Bronchial epithelial cell (primary cell): ENCODE results near the gene RAB41. TPM values are rescaled to one million over a fixed set of nuclear protein-coding genes. Genes with fewer than 3 reads are reported as not detected.

ENCODE experiments used
- DNase-seq: peaks from one replicate; pipeline ENCODE4 v3.0.0-alpha.2; 2010; ENCODE audit warnings: low read depth
- FAIRE-seq: peaks from 2 replicates; lab custom pipeline; 2011; peaks lifted over from hg19 to GRCh38; lab: Jason Lieb, UNC
- H3K27me3 ChIP-seq: 2 replicates; pipeline ENCODE4 v1.5.1; 2011; ENCODE audit warnings: low read length; ENCODE audit not compliant: control insufficient read depth, insufficient read depth
- H3K36me3 ChIP-seq: 2 replicates; pipeline ENCODE4 v1.5.1; 2011; ENCODE audit warnings: low read length; ENCODE audit not compliant: control insufficient read depth, insufficient read depth
- H3K4me3 ChIP-seq: 2 replicates; pipeline ENCODE4 v1.5.1; 2011; ENCODE audit warnings: mild to moderate bottlenecking, low read depth, low read length, control low read depth
- CTCF ChIP-seq: IDR thresholded peaks from 2 replicates; pipeline ENCODE4 v1.5.1; 2011; ENCODE audit warnings: mild to moderate bottlenecking, moderate library complexity, low read length, control low read depth, inconsistent platforms; ENCODE audit not compliant: insufficient read depth, severe bottlenecking
- total RNA-seq: library from RNA; depleted of rRNA; stranded (reverse); fragments of >200 nt; gene quantifications from 2 replicates; pipeline ENCODE4 v1.2.1, GENCODE V29; 2014

RAB41 gene
- total RNA-seq, 1 donor from 2014 or later, result not detected

- no peaks in the 10 kb centered on the region for H3K36me3 ChIP-seq
- FAIRE-seq, result no peak
- TF ChIP-seq CTCF, result no peak
- no peaks in the 10 kb centered on the region for H3K27me3 ChIP-seq
- DNase-seq, result no peak
- H3K4me3 ChIP-seq, result no peak overlapping the region
These were observed 34.7 kb upstream of the RAB41 start for GRCh38 chrX:70247252-70247651.

- DNase-seq (no peak), FAIRE-seq (no peak)
- TF ChIP-seq CTCF, result no peak
- Histone ChIP-seq H3K4me3 (no peak overlapping the region), H3K27me3 (no peaks in the 10 kb centered on the region), H3K36me3 (no peaks in the 10 kb centered on the region)
These were observed 29.5 kb upstream of the RAB41 start for GRCh38 chrX:70252491-70252890.

GRCh38 chrX:70253377-70254062 lies 28.5 kb upstream of the RAB41 start:
- TF ChIP-seq CTCF, result no peak
- no peaks in the 10 kb centered on the region for H3K36me3 ChIP-seq
- no peaks in the 10 kb centered on the region for H3K27me3 ChIP-seq
- no peak overlapping the region for H3K4me3 ChIP-seq
- peak; percentile 78 for DNase-seq
- FAIRE-seq, result no peak

- no peaks in the 10 kb centered on the region for H3K36me3 ChIP-seq
- H3K4me3 ChIP-seq, result no peak overlapping the region
- no peak for DNase-seq
- no peak for TF ChIP-seq CTCF
- H3K27me3 ChIP-seq, result no peaks in the 10 kb centered on the region
- no peak for FAIRE-seq
These were observed 27.9 kb upstream of the RAB41 start for GRCh38 chrX:70254063-70254400.

- FAIRE-seq (no peak), DNase-seq (peak; percentile 8)
- Histone ChIP-seq H3K4me3 (no peak overlapping the region), H3K36me3 (no peaks in the 10 kb centered on the region), H3K27me3 (no peaks in the 10 kb centered on the region)
- TF ChIP-seq CTCF, result no peak
These were observed 27.1 kb upstream of the RAB41 start for GRCh38 chrX:70254909-70255308.

- DNase-seq (no peak), FAIRE-seq (no peak)
- no peaks in the 10 kb centered on the region for H3K27me3 ChIP-seq
- H3K36me3 ChIP-seq, result no peaks in the 10 kb centered on the region
- H3K4me3 ChIP-seq, result no peak overlapping the region
- TF ChIP-seq CTCF, result no peak
These were observed 26.5 kb upstream of the RAB41 start for GRCh38 chrX:70255452-70255851.
